ENCODE results near the gene SH2D2A.

GRCh38 chr1:156788136-156788535 is 28.5 kb downstream of the SH2D2A start:
- TF ChIP-seq EP300 (IDR thresholded peaks at IDR 0.05), result no peak
- TF ChIP-seq POLR2A (IDR thresholded peaks at IDR 0.05), result no peak
